Measurements from ENCODE around the gene DMD. TPM values are rescaled to one million over a fixed set of nuclear protein-coding genes. Genes with fewer than 3 reads are reported as not detected.

Gene DMD
- total RNA-seq, 3 donors from 2014 or later, result 11.2 to 140 (median 12.6) TPM

DNA sequence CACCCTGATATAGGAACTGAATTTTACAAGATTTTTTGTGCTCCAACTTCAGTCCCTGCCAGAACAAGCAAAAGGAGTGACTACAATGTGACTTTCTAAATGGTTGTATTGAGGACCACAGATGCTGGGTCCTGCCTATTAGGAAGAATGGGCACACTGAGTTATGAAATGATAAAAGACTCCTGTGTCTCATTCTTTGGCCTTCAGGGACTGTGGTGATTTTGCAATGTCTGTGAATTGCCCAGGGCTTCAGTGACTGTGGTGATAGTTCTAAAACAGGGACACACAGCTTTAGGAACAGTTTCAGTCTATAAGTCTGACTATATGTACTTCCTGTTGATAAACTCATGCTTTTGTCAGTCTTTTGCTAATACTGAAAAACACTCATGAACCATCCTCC lies 210.2 kb downstream of the DMD start:
- intact Hi-C loops (cut with DNase I, micrococcal nuclease), result no loop called here
- Histone ChIP-seq H3K4me1 (ENCODE audit: low read depth) (no peaks in the 10 kb centered on the region), H3K9me3 (peaks cover 2% of the 10 kb centered on the region), H3K36me3 (ENCODE audit: low read depth) (no peaks in the 10 kb centered on the region), H3K4me3 (no peak overlapping the region)
- ATAC-seq (no peak), DNase-seq (no peak)
- TF ChIP-seq, protein P1, sequence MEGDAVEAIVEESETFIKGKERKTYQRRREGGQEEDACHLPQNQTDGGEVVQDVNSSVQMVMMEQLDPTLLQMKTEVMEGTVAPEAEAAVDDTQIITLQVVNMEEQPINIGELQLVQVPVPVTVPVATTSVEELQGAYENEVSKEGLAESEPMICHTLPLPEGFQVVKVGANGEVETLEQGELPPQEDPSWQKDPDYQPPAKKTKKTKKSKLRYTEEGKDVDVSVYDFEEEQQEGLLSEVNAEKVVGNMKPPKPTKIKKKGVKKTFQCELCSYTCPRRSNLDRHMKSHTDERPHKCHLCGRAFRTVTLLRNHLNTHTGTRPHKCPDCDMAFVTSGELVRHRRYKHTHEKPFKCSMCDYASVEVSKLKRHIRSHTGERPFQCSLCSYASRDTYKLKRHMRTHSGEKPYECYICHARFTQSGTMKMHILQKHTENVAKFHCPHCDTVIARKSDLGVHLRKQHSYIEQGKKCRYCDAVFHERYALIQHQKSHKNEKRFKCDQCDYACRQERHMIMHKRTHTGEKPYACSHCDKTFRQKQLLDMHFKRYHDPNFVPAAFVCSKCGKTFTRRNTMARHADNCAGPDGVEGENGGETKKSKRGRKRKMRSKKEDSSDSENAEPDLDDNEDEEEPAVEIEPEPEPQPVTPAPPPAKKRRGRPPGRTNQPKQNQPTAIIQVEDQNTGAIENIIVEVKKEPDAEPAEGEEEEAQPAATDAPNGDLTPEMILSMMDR (IDR thresholded peaks at IDR 0.05), result no peak

DNA sequence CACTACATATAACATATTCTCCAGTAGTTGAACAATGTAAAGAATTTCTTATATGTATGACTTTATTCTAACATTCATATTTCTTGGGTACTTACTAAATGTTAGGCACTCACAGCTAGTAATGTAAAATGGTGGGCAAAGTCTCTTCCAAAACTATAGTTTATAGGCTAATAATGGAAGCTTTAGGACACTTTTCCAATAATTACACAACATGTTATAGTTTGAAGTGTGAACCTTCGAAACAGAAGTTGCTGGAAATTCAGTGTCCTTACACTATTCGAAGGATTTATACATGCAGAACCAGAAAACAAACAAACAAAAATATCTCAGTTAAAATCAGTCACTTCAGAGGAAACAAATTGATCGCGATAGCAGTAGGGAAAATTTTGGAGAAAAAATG lies 212.6 kb downstream of the DMD start:
- DNase-seq (no peak), ATAC-seq (no peak)
- Histone ChIP-seq H3K9me3 (peaks cover 2% of the 10 kb centered on the region), H3K4me1 (ENCODE audit: low read depth) (no peaks in the 10 kb centered on the region), H3K36me3 (ENCODE audit: low read depth) (no peaks in the 10 kb centered on the region), H3K4me3 (no peak overlapping the region)
- TF ChIP-seq, protein P1 (IDR thresholded peaks at IDR 0.05), result no peak
- intact Hi-C loops (cut with DNase I, micrococcal nuclease), result no loop called here

DNA sequence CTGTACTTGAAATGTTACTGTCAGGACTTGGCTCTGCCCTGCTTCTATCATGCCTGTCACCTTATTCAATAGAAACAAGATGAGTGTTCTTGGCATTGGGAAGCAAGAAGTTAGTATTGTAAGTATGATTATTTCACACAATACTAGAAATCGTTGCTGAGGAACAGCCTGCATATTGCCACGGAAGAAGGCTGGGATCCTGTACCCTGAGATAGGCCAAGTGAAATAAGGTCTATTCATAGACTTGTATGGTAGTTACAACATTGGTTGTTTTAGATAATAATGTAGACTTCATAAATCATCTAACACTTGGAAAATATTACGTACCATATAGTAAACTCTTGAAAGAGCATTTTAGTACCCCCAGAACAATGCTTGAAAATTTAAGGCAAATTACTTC lies 215.9 kb downstream of the DMD start:
- intact Hi-C loops (cut with DNase I, micrococcal nuclease), result no loop called here
- DNase-seq, result no peak
- no peak for ATAC-seq
- no peaks in the 10 kb centered on the region for H3K36me3 ChIP-seq (ENCODE audit: low read depth)
- H3K4me3 ChIP-seq, result no peak overlapping the region
- TF ChIP-seq, protein P1 (IDR thresholded peaks at IDR 0.05), result no peak
- H3K9me3 ChIP-seq, result peaks cover 2% of the 10 kb centered on the region
- H3K4me1 ChIP-seq (ENCODE audit: low read depth), result no peaks in the 10 kb centered on the region

DNA sequence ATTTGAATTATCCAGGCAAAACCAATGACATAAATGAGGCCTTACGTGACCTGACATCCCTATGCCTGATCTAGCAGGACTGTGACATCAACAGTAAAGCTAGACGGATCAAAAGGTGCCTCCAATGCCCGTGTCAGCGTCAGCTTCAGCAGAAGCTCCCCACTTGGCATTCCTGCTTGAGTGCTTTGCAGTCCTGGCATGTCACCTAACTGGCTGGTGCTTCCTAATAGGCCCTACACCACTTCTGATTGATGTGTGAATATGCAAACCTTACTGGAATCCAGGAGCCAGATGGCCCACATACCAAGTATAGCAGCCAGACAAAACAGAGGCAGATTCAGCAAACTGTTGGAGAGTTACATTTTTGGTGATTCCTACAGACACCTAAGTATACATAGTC lies 224.2 kb downstream of the DMD start:
- no peak for DNase-seq
- intact Hi-C loops (cut with DNase I, micrococcal nuclease), result no loop called here
- H3K4me1 ChIP-seq (ENCODE audit: low read depth), result no peaks in the 10 kb centered on the region
- H3K9me3 ChIP-seq, result peaks cover 2% of the 10 kb centered on the region
- H3K4me3 ChIP-seq, result no peak overlapping the region
- no peaks in the 10 kb centered on the region for H3K36me3 ChIP-seq (ENCODE audit: low read depth)
- ATAC-seq, result no peak
- TF ChIP-seq, protein P1 (IDR thresholded peaks at IDR 0.05), result no peak

DNA sequence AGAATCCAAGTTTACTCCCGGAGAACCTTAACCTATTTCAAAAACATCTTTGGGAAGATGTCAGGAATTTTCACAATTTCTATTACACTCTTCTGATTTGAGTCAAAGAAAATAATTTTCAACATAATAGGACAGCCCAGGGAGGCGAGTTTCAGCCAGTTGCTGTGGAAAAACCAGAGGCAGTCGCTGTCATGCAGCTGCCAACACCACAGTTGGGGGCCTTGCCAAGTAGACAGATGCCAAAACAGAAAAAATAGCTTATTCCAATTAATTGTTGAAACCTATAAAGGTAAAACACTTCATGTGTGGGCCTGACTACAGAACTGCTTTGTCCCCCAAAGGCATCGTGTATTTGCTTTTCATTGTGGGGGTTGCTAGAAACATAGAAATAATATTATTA lies 225.8 kb downstream of the DMD start:
- Histone ChIP-seq H3K9me3 (peaks cover 2% of the 10 kb centered on the region), H3K4me3 (no peak overlapping the region), H3K4me1 (ENCODE audit: low read depth) (no peaks in the 10 kb centered on the region), H3K36me3 (ENCODE audit: low read depth) (no peaks in the 10 kb centered on the region)
- ATAC-seq (no peak), DNase-seq (no peak)
- intact Hi-C loops (cut with DNase I, micrococcal nuclease), result no loop called here
- TF ChIP-seq, protein P1 (IDR thresholded peaks at IDR 0.05), result no peak

DNA sequence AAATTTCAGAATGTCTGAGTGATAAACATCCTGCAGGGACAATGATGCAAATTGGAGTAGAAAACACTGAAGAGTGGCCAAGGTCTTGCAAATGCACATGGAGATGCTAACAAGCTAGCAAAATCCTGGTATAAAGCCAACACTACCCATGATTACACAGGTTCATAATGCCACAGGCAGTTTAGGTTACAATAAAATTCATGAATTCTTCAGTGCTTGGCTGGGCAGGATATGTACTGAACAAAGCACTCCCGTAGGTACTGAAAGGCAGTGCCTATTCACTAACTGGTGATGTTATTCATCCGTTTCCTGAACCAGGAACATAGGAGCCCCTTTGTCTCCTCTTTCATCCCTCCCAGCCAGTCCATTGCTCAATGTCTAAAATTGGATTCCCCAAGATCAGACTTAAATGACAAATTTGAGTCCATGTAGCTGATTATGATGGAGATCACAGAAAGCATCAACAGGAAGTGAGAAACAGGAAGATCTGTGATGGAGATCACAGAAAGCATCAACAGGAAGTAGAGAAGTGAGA lies 244.5 kb downstream of the DMD start:
- ATAC-seq (no peak), DNase-seq (no peak)
- Histone ChIP-seq H3K36me3 (ENCODE audit: low read depth) (no peaks in the 10 kb centered on the region), H3K4me3 (no peak overlapping the region), H3K4me1 (ENCODE audit: low read depth) (no peaks in the 10 kb centered on the region), H3K9me3 (no peaks in the 10 kb centered on the region)
- intact Hi-C loops (cut with DNase I, micrococcal nuclease), result no loop called here
- TF ChIP-seq, protein P1 (IDR thresholded peaks at IDR 0.05), result no peak
